ENCODE measurements around the gene CDK5RAP2.

CDK5RAP2 gene

DNA sequence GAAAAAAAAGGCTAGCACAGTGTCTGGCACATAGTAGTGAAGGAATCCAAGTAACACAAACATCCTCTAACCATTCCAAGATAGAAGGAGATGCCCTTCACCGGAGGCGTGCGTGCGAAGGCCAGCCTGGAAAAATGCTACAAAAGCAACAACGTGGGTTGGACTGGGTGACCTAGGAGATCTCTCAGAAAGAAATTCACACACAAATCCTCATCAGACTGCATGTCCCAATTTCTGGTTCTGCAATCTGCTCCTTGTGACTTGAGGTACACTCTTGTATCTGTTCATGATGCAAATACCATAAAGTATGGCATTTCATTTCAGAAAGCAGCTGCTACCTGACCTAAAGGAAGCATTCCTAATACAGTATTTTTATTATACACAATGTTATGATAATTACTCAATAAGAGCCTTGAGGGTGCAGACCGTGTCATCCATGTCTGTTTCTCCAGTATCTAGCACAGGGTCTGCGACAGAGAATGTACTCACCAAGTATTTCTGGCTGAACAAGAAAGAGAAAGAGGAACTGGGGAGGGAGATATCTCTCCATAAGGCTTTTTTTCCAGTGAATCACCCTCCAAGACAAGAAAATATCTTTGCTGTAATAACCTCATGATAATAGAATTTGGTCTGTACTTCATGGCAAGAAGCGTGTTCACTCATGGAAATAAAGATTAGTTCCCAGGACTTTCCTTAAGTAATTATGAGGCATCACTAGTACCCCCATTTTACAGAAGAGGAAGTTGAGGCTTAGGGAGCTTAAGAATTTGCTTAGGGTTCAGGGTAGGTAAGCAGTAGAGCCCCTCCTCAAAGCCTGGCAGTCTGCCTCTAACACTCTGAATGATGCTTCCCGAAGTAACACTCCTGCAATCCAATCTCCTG lies 138.3 kb downstream of the CDK5RAP2 start:
- no peak for TF ChIP-seq JUND (IDR thresholded peaks at IDR 0.05; ENCODE audit: low read depth)
- in situ Hi-C loops (cut with HindIII; ENCODE audit: low pct_unique_long_range_greater_than_20kb, low sequenced_read_pairs), result no loop called here
- no peak for DNase-seq (ENCODE audit: low read depth in 1 of 2, low spot score in 1 of 2)

DNA sequence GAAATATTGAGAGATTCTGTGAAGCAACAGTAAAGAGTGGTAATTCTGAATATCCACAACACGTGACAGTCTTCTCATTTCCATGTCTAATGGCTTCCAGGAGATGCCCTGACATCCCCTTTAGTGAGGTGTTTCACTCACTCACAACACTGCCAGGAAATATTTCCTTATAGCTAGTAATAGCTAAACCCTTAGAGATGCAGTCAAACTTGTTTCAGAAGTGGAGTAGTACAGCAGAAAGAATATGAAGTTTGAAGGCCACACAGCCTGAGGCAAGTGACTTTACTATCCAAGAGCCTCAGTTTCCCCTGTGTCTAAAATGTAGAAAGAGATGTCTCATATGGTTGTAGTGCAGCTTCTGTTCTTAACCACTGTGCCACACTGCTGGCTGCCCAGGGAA lies 139.2 kb downstream of the CDK5RAP2 start:
- DNase-seq (ENCODE audit: low read depth in 1 of 2, low spot score in 1 of 2), result peak; percentile 25 to 57
- in situ Hi-C loops (cut with HindIII; ENCODE audit: low pct_unique_long_range_greater_than_20kb, low sequenced_read_pairs), result no loop called here
- TF ChIP-seq JUND (IDR thresholded peaks at IDR 0.05; ENCODE audit: low read depth), result no peak; the same call in 1 of the 2 replicates

GRCh38 chr9:120439926-120440325 lies 140.0 kb downstream of the CDK5RAP2 start:
- TF ChIP-seq JUND (IDR thresholded peaks at IDR 0.05; ENCODE audit: low read depth), result no peak
- in situ Hi-C loops (cut with HindIII; ENCODE audit: low pct_unique_long_range_greater_than_20kb, low sequenced_read_pairs), result no loop called here
- DNase-seq (ENCODE audit: low read depth in 1 of 2, low spot score in 1 of 2), result no peak

DNA sequence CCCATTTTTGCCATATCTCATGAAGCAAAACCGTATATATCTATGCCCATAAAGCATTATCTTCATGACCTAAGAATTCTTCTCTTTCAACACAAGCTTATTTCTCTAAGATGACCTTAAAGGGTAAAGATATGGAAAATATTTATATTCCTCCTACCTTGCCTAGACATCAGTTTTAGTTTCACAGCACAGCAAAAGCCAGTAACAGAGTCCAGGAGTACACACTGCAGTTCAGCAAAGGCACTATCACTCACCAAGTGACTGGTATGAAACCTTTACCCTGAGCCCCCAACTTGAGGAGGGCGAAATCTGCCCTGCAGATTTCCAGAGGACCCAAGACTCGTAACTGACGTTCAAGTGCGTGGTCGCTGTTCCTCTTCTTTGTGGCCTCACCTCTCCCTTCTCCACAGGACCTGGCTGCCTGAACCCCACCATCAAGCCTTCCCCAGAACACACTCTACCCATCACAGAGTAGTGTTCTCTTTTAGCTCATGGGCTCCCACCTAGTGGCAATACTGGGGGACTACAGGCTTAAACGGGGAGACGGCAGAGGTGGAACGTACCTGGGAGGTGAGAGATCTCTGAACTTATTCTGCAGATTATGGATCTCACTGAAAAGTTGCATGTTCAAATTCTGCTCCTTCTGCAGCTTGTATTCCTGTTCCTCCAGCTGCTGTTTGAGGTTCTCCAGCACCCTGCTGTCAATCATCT lies 141.0 kb downstream of the CDK5RAP2 start:
- DNase-seq (ENCODE audit: low read depth in 1 of 2, low spot score in 1 of 2), result peak; percentile 14 to 64
- TF ChIP-seq JUND (IDR thresholded peaks at IDR 0.05; ENCODE audit: low read depth), result no peak
- in situ Hi-C loops (cut with HindIII; ENCODE audit: low pct_unique_long_range_greater_than_20kb, low sequenced_read_pairs), result no loop called here

DNA sequence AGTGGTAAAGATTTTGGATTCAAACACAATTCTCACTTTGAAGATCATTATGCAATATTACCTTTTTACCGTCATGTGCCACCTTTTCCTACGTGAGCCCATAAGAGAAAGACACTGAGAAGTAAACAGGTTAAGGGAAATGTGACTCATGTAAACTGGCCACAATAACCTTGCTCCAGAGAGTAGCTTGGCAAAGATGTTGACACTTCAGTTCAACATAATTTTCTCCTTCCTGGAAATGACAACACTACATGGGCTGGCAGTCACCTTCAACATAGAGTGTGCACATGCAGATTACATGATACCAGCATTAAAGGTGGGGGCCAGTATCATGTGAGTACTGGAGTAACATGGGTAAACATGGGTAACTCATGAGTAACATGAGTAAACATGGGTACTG lies 141.9 kb downstream of the CDK5RAP2 start:
- in situ Hi-C loops (cut with HindIII; ENCODE audit: low pct_unique_long_range_greater_than_20kb, low sequenced_read_pairs), result no loop called here
- no peak for TF ChIP-seq JUND (IDR thresholded peaks at IDR 0.05; ENCODE audit: low read depth)
- DNase-seq (ENCODE audit: low read depth in 1 of 2, low spot score in 1 of 2), result no peak

DNA sequence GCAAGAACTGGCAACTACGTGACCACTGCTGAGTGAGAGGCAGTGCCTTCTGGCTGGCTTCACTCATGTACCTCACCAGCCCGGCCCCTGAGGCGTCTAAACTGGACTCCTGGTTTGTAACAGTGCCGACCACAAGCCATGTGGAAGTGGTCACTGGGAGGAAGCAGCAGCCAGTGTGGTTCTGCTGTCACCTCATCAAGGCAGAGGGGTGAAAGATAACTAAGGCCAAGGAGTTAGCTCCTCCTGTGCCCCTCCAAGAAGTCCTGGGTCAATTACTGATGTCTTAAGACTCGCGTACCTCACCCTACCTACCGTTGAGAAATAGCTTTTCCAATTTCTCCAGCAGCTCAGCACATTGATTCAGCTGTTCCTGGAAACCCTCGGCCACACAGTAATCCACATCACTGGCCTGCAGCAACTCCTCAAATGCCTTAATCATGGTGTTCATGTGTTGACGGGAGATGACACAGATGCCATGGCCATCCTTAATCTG lies 142.9 kb downstream of the CDK5RAP2 start:
- no peak for DNase-seq (ENCODE audit: low read depth in 1 of 2, low spot score in 1 of 2)
- in situ Hi-C loops (cut with HindIII; ENCODE audit: low pct_unique_long_range_greater_than_20kb, low sequenced_read_pairs), result no loop called here
- TF ChIP-seq JUND (IDR thresholded peaks at IDR 0.05; ENCODE audit: low read depth), result no peak

DNA sequence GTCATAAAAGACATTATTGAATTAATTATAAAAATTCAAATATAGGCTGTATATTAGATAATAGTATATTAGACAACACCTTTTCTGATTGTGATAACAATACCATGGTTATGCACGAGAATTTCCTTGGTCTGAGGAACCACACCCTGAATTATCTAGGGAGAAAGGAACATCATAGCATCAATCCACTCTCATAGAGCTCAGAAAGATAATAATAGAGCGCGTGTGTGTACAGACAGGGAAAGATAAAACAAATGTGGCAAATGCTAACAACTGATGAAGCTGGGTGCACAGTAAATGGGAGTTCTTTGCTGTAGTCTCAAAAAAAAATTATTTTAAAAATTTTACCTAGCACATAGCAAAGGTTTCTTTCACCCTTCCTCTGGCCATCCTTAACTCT lies 143.5 kb downstream of the CDK5RAP2 start:
- in situ Hi-C loops (cut with HindIII; ENCODE audit: low pct_unique_long_range_greater_than_20kb, low sequenced_read_pairs), result no loop called here
- no peak for DNase-seq (ENCODE audit: low read depth in 1 of 2, low spot score in 1 of 2)
- TF ChIP-seq JUND (IDR thresholded peaks at IDR 0.05; ENCODE audit: low read depth), result no peak

DNA sequence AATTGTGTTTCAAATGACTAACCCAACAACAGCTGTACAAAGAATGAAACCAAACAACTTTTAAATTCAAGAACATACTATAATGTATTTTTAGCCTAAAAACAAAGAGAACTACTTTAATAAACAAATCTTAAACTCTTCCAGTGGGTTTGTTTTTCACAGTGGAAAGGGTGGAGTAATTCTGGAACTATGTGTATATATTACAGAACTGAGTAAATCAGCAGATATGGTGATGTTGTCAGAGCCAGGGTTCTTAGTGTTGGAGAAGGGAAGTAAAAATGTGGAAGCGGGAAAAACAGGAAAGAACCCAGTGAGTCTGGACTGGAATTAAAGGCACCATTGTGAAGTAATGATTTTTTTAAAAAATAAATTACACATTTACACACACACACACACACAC lies 144.9 kb downstream of the CDK5RAP2 start:
- DNase-seq (ENCODE audit: low read depth in 1 of 2, low spot score in 1 of 2), result no peak
- no peak for TF ChIP-seq JUND (IDR thresholded peaks at IDR 0.05; ENCODE audit: low read depth)
- in situ Hi-C loops (cut with HindIII; ENCODE audit: low pct_unique_long_range_greater_than_20kb, low sequenced_read_pairs), result no loop called here

DNA sequence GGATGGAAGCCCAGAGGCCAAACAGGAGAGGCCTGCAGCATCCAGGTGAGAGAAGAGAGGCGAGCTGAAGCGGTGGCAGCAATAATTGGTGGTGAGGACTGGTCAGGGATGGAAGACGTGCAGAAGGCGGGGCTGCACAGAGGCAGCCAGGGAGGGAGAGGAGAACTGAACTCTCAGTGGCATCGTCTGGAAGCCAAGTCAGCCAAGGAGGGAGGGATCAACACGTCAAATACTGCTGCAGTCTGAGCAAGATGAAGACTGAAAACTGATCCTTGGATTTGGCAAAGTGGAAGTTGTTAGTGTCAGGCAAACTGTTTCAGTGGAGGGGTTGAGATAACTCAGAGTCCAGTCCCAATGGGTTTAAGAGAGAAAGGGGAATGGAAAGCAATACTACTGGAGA lies 145.4 kb downstream of the CDK5RAP2 start:
- TF ChIP-seq JUND (IDR thresholded peaks at IDR 0.05; ENCODE audit: low read depth), result no peak
- DNase-seq (ENCODE audit: low read depth in 1 of 2, low spot score in 1 of 2), result no peak
- in situ Hi-C loops (cut with HindIII; ENCODE audit: low pct_unique_long_range_greater_than_20kb, low sequenced_read_pairs), result no loop called here

DNA sequence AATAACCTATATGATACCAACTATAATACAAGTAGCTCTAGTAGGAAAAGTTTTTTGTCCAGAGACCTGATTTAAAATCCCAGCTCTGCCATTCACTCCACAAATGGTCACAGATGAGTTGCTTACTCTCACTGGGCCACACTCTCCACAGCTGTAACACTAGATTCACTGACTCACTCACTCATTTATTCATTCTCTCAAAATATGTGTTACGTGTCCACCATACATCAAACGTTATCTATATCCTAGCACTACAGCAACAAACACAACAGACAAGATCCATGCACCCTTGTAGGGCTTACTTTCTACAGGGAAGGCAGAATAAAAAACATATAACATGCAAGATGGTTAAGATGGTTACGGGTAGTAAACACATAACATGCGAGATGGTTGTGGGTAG lies 146.3 kb downstream of the CDK5RAP2 start:
- in situ Hi-C loops (cut with HindIII; ENCODE audit: low pct_unique_long_range_greater_than_20kb, low sequenced_read_pairs), result no loop called here
- no peak for DNase-seq (ENCODE audit: low read depth in 1 of 2, low spot score in 1 of 2)
- no peak for TF ChIP-seq JUND (IDR thresholded peaks at IDR 0.05; ENCODE audit: low read depth)

GRCh38 chr9:120432600-120432999 lies 147.4 kb downstream of the CDK5RAP2 start:
- in situ Hi-C loops (cut with HindIII; ENCODE audit: low pct_unique_long_range_greater_than_20kb, low sequenced_read_pairs), result no loop called here
- no peak for TF ChIP-seq JUND (IDR thresholded peaks at IDR 0.05; ENCODE audit: low read depth)
- no peak for DNase-seq (ENCODE audit: low read depth in 1 of 2, low spot score in 1 of 2)

DNA sequence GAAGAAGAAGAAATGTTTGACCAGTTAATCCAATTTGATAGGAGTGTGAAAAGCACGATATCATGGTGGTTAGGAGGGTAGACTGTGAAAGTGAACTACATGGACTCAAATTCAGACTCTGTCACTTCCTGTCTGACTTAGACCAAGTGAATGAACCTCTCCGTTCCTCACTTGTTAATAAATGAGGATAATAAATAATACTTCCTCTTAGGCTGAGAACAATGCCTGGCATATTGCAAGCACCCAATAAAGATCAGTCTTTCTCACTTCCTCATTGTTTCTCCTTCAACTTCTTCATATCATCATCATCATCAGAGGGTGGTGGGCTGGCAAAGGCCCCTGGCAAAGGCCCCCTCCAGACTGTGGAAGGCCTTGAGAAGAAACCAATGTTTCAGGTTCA lies 148.7 kb downstream of the CDK5RAP2 start:
- no peak for DNase-seq (ENCODE audit: low read depth in 1 of 2, low spot score in 1 of 2)
- in situ Hi-C loops (cut with HindIII; ENCODE audit: low pct_unique_long_range_greater_than_20kb, low sequenced_read_pairs), result no loop called here
- TF ChIP-seq JUND (IDR thresholded peaks at IDR 0.05; ENCODE audit: low read depth), result no peak

GRCh38 chr9:120424248-120424647 lies 155.7 kb downstream of the CDK5RAP2 start:
- DNase-seq (ENCODE audit: low read depth in 1 of 2, low spot score in 1 of 2), result no peak
- TF ChIP-seq JUND (IDR thresholded peaks at IDR 0.05; ENCODE audit: low read depth), result no peak
- in situ Hi-C loops (cut with HindIII; ENCODE audit: low pct_unique_long_range_greater_than_20kb, low sequenced_read_pairs), result no loop called here
